NCI-H460 (cell line): Measurements from ENCODE around the gene UBE2B. TPM values are rescaled to one million over a fixed set of nuclear protein-coding genes. Genes with fewer than 3 reads are reported as not detected.

Experiments used
- DNase-seq: peaks from one replicate; pipeline ENCODE4 v3.0.0-alpha.2; 2016; ENCODE audit warnings: low read depth; ENCODE audit errors: extremely low read depth
- total RNA-seq: library from RNA; depleted of rRNA; stranded (reverse); fragments of >200 nt; shearing (Covaris generic); gene quantifications from 2 replicates; pipeline ENCODE4 v1.2.3, GENCODE V29; 2014; rRNA removed

Gene UBE2B
- total RNA-seq, 1 experiment from 2014 or later, result 40.2 TPM

DNA sequence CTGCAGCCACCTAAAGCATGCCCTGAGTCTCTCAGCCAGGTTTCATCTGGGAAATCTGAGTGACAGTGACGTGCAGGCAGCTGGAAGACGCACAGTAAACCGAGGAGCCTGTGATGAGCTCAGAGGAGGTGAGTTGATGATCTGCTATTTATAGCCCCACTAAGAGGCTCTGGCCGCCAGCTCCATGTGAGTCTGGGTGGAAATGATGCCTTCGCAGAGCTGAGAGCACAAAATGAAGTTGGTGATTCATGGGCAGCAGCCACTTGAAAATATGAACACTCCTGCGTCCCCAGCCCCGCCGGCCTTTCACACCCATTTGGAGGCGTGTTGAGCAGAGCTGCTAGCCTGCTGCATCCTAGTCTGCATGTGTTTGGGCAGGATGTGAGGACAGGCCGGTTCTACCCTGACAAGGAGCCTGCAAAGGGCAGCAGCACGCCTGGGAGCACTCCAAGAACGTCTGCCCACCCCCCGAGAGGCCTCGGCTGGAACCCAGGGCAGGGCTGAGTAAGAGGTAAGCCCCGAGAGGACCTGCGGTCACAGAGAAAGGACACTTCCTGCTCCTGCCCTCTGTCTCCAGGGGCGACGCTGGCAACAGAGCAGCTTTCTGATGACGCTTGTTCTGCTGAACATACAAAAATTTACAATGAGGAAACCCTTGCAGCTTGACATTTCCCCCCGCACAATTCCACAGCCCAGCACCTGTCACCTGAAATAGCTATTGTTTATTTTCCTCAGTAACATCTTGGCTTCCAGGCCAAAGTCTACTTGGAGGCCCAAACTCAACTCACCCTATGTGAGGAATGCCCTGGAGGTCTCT lies 65.4 kb downstream of the UBE2B start:
- DNase-seq, result no peak

- DNase-seq, result no peak
Measured at GRCh38 chr5:134437340-134437846, 66.0 kb downstream of the UBE2B start.

- no peak for DNase-seq
Measured at GRCh38 chr5:134437847-134438581, 66.6 kb downstream of the UBE2B start.

DNA sequence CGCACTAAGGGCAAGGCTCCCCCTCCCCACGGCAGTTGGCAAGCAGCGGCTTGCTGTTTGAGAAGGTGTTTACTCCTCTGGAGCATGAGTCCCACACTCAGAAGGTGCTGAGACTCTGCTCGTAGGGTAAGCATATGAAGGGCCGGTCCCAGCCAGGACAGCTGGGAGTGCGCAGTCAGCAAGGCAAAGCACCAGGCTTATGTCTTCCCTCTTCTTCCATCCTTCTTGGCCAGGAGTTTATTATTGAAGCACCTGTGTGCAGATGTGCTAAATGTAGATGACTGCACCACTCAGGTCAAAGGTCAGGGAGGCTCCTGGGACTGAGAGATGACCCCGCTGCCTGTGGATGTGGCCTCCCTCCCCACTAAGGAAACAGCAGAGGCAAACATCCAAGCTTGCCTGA lies 67.4 kb downstream of the UBE2B start:
- DNase-seq, result no peak

DNA sequence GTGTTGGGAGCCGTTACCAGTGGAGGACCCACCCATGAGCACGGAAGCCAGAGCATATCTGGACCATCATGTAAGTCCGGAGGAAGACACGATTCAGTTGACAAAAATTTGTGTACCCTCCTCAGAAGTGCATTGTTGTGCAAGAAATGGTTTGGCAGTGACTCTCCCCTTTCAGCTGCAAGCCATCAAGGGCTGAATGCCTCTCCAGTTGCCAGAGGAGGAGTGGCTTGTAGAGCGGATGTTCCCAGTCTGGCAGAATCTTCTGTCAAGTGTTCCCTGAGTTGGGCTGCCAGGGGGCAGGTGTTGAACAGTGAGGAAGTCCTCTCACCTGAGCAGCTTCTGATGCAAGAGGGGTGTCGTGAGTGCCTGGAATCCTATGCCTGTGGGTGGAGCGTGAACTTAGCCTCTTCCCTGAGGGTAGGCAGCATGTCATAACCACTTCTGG lies 67.9 kb downstream of the UBE2B start:
- no peak for DNase-seq

- no peak for DNase-seq
Measured at GRCh38 chr5:134440201-134440755, 68.9 kb downstream of the UBE2B start.

Other genes starting within 250 kb of the UBE2B start
- 412 and 435 TPM in 2 replicates for gene SKP1, start 194.6 kb upstream of the UBE2B start, total RNA-seq
- 111 and 172 TPM in 2 replicates for gene PPP2CA, start 145.5 kb upstream of the UBE2B start, total RNA-seq
- gene CDKL3, start 4.4 kb upstream of the UBE2B start, total RNA-seq, result 1.5 and 2.3 TPM in 2 replicates
- gene CDKN2AIPNL, start 40.3 kb downstream of the UBE2B start, total RNA-seq, result 50.2 and 54.7 TPM in 2 replicates
- gene JADE2, start 154.1 kb downstream of the UBE2B start, total RNA-seq, result 7.9 and 8.9 TPM in 2 replicates